NB4 (cell line): ENCODE data around the gene SPINK4.

Experiments
- TF ChIP-seq, protein P1 (sequence below): IDR thresholded peaks from 2 replicates; pipeline ENCODE4 v1.6.1; 2011; ENCODE audit warnings: low read depth, low read length
- TF ChIP-seq, protein P2 (sequence below): IDR thresholded peaks from one replicate; pipeline ENCODE4 v1.5.1; 2012; ENCODE audit warnings: low read depth, low read length

DNA sequence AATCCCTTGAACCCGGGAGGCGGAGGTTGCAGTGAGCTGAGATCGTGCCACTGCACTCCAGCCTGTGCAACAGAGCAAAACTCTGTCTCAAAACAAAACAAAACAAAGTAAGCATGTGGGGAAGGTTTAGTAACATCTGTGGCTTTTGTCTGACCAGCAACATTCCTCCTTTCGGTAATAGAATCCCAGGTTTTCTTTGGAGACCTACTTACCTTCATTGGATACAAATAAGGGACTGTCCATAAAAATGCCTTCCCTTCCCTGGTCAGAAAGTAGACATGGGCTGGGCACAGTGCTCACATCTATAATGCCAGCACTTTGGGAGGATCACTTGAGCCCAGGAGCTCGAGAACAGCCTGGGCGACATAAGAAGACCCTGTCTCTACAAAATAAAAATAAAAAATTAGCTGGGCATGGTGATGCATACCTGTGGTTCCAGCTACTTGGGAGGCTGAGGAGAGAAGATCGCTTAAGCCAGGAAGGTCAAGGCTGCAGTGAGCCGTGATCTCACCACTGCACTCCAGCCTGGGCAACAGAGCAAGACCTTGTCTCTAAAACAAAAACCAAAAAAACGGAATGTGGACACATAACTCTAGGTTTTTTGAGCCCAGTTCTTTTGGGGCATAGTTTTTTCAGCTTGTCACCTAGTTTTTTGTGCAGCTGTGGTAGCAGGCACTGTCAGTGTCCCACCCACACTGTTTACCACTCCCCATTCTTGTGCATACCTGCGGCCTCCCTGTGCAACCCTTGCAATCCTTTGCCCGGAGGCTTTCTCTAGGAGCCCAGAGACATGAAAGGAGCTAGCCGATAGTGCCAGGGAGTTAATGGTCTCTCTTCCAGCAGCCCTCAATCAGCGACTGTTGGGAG lies 9.0 kb upstream of the SPINK4 start:
- TF ChIP-seq, protein P1, sequence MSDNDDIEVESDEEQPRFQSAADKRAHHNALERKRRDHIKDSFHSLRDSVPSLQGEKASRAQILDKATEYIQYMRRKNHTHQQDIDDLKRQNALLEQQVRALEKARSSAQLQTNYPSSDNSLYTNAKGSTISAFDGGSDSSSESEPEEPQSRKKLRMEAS = no peak
- TF ChIP-seq, protein P2, sequence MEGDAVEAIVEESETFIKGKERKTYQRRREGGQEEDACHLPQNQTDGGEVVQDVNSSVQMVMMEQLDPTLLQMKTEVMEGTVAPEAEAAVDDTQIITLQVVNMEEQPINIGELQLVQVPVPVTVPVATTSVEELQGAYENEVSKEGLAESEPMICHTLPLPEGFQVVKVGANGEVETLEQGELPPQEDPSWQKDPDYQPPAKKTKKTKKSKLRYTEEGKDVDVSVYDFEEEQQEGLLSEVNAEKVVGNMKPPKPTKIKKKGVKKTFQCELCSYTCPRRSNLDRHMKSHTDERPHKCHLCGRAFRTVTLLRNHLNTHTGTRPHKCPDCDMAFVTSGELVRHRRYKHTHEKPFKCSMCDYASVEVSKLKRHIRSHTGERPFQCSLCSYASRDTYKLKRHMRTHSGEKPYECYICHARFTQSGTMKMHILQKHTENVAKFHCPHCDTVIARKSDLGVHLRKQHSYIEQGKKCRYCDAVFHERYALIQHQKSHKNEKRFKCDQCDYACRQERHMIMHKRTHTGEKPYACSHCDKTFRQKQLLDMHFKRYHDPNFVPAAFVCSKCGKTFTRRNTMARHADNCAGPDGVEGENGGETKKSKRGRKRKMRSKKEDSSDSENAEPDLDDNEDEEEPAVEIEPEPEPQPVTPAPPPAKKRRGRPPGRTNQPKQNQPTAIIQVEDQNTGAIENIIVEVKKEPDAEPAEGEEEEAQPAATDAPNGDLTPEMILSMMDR = no peak
